ENCODE measurements around the gene AKAP8L. TPM values are rescaled to one million over a fixed set of nuclear protein-coding genes. Genes with fewer than 3 reads are reported as not detected.

The AKAP8L gene
- total and polyA plus RNA-seq, 2 of the 8 experiments (the other 6 are each of a cell fraction or from before 2014, with no cell fraction given), result 75.1 to 138 TPM

- 92% methylated on average over 15 of the region's 15 CpGs; no CpG with 5 or more reads in 1 of the 2 experiments for WGBS, 2 experiments (ENCODE audit: extremely low coverage in 1 of 2, insufficient coverage in 1 of 2, insufficient read length in 1 of 2, insufficient replicate concordance in 2 of 2, low coverage in 1 of 2, low lambda C conversion rate in 2 of 2, missing lambda C conversion rate in 1 of 2)
- Histone ChIP-seq H3K4ac (replicated peaks; ENCODE audit: insufficient read length, low read depth, low read length) (no peak overlapping the region), H3K79me1 (ENCODE audit: low read depth, low read length) (peaks cover 29% of the 10 kb centered on the region), H3K18ac (ENCODE audit: extremely low read depth, low read length) (no peak overlapping the region), H3K9ac (replicated peaks in 1 of 4; ENCODE audit: extremely low read depth in 1 of 4, low read depth in 3 of 4, low read length in 3 of 4) (no peak overlapping the region), H2BK120ac (replicated peaks; ENCODE audit: low read depth, low read length) (no peak overlapping the region), H3K14ac (ENCODE audit: insufficient read length) (no peak overlapping the region), H4K5ac (ENCODE audit: insufficient read length, low read depth, low read length) (no peak overlapping the region), H2BK5ac (ENCODE audit: low read depth, low read length) (peak overlapping the region; percentile 19; the same call in 1 of the 2 replicates), H3K23ac (ENCODE audit: insufficient read length) (no peak overlapping the region), H2AFZ (ENCODE audit: low read length) (no peak overlapping the region), H3K79me2 (ENCODE audit: control insufficient read depth in 1 of 2, insufficient read depth in 2 of 2, low read length in 2 of 2) (peaks cover 19 to 72% of the 10 kb centered on the region in 2 experiments), H3K4me3 (ENCODE audit: extremely low read depth in 1 of 4, insufficient read depth in 2 of 4, low read depth in 3 of 4, low read length in 4 of 4) (no peak overlapping the region), H4K8ac (ENCODE audit: extremely low read depth, insufficient read depth, low read length) (no peak overlapping the region), H2BK20ac (ENCODE audit: low read length) (no peak overlapping the region), H3K27me3 (replicated peaks in 1 of 4; ENCODE audit: control insufficient read depth in 3 of 4, extremely low read depth in 1 of 4, insufficient read depth in 3 of 4, low read length in 3 of 4) (no peaks in the 10 kb centered on the region), H3K4me2 (ENCODE audit: insufficient read depth in 1 of 2, low read depth in 2 of 2, low read length in 2 of 2) (no peak overlapping the region), H4K91ac (replicated peaks; ENCODE audit: insufficient read length, low read length) (no peak overlapping the region), H3K9me3 (ENCODE audit: insufficient read depth in 2 of 2, low read depth in 1 of 2, low read length in 1 of 2) (no peaks in the 10 kb centered on the region), H3K56ac (replicated peaks; ENCODE audit: insufficient read length, low read depth, low read length) (no peak overlapping the region), H3K36me3 (ENCODE audit: control insufficient read depth in 2 of 4, insufficient read depth in 4 of 4, low read length in 3 of 4) (peaks cover 16 to 43% (median 24%) of the 10 kb centered on the region in 4 experiments), H4K20me1 (replicated peaks in 1 of 2; ENCODE audit: control insufficient read depth in 1 of 2, insufficient read depth in 2 of 2, low read length in 2 of 2) (peaks cover 24 to 37% of the 10 kb centered on the region in 2 experiments), H2BK15ac (ENCODE audit: low read length) (no peak overlapping the region), H2AK5ac (ENCODE audit: low read depth, low read length) (no peak overlapping the region), H3K27ac (ENCODE audit: low read depth, low read length) (no peak overlapping the region; the same call in 1 of the 2 replicates), H2BK12ac (ENCODE audit: low read depth, low read length) (no peak overlapping the region), H3K4me1 (replicated peaks in 1 of 4; ENCODE audit: control insufficient read depth in 3 of 4, insufficient read depth in 4 of 4, low read length in 3 of 4) (no peaks in the 10 kb centered on the region), H3K23me2 (ENCODE audit: low read depth, low read length) (no peaks in the 10 kb centered on the region)
- no peak for DNase-seq (ENCODE audit: low read depth in 1 of 2, low spot score in 2 of 2)
- POLR2A ChIA-PET (ENCODE audit: partially characterized antibody), result interaction anchor here (1.0 to 3.3 kb wide), 8 partner anchors 9 to 169 kb away, joined by 3 to 19 read pairs (median 5); partner anchors contain the start of genes AKAP8 and AKAP8L
- CTCF ChIA-PET (ENCODE audit: partially characterized antibody), result interaction anchor here (1.1 to 2.6 kb wide), 2 partner anchors 17 to 248 kb away, joined by 3 to 9 read pairs; partner anchors contain the start of gene AKAP8L
- FAIRE-seq, result no peak
- no peak for TF ChIP-seq KDM5A (IDR thresholded peaks at IDR 0.05; ENCODE audit: low read length)
- no peak for TF ChIP-seq EP300 (IDR thresholded peaks at IDR 0.05; ENCODE audit: borderline replicate concordance in 1 of 2, low read depth in 2 of 2, low read length in 2 of 2)
- no peak for TF ChIP-seq SIRT6 (IDR thresholded peaks at IDR 0.05; ENCODE audit: low read length)
- TF ChIP-seq HDAC2 (IDR thresholded peaks at IDR 0.05; ENCODE audit: borderline replicate concordance in 1 of 2, low read depth in 2 of 2, low read length in 2 of 2), result no peak
Measured at GRCh38 chr19:15402411-15403150, 16.2 kb downstream of the AKAP8L start.

Data from H1 (cell line).